HepG2 (cell line): ENCODE results near the gene KHNYN. TPM values are rescaled to one million over a fixed set of nuclear protein-coding genes. Genes with fewer than 3 reads are reported as not detected.
A peak's percentile ranks its signal among the peaks of the same experiment; 100 is the strongest.

Experiments
- ATRX ChIP-seq: sonication (generic); formaldehyde crosslinking; IDR thresholded peaks from 2 replicates; pipeline ENCODE4 v1.4.0; 2020; ENCODE audit warnings: missing genetic modification reagents, borderline replicate concordance
- BATF2 ChIP-seq: sonication (generic); formaldehyde crosslinking; IDR thresholded peaks from 2 replicates; pipeline ENCODE4 v1.8.0; 2022; ENCODE audit warnings: mild to moderate bottlenecking, missing genetic modification reagents, moderate library complexity
- E2F5 ChIP-seq: sonication (generic); formaldehyde crosslinking; conservative IDR thresholded peaks from 2 replicates; pipeline ENCODE4 v1.4.0; 2020; ENCODE audit warnings: missing genetic modification reagents
- GTF3A ChIP-seq: sonication (generic); formaldehyde crosslinking; conservative IDR thresholded peaks from 2 replicates; pipeline ENCODE4 v1.4.0; 2020; ENCODE audit warnings: mild to moderate bottlenecking, missing genetic modification reagents
- IKZF4 ChIP-seq: sonication (generic); formaldehyde crosslinking; IDR thresholded peaks from 2 replicates; pipeline ENCODE4 v1.5.1; 2020; ENCODE audit warnings: borderline replicate concordance, mild to moderate bottlenecking, low read depth, missing genetic modification reagents; ENCODE audit errors: not compliant biosample characterization
- IKZF5 ChIP-seq: IDR thresholded peaks from 2 replicates; pipeline ENCODE4 v1.6.1; 2018; ENCODE audit warnings: missing genetic modification reagents, mild to moderate bottlenecking, missing compliant biosample characterization
- LCORL ChIP-seq, 2 experiments: fragments of 450-650 bp in 1 of 2; sonication (generic) in 1 of 2; formaldehyde crosslinking in 1 of 2; IDR thresholded peaks; 2 replicates each; pipeline versions ENCODE4 v1.5.0 to v1.6.1; 2017 to 2020; ENCODE audit warnings: antibody characterized with exemption in 1 of 2, missing genetic modification reagents in 1 of 2
- MED1 ChIP-seq: sonication (generic); formaldehyde crosslinking; IDR thresholded peaks from 2 replicates; pipeline ENCODE4 v1.4.0; 2020; ENCODE audit warnings: missing genetic modification reagents
- MIER2 ChIP-seq: IDR thresholded peaks from 2 replicates; pipeline ENCODE4 v1.6.1; 2016; ENCODE audit warnings: missing biosample characterization, missing genetic modification reagents
- NR1H2 ChIP-seq: sonication (generic); formaldehyde crosslinking; IDR thresholded peaks from 2 replicates; pipeline ENCODE4 v1.8.1; 2022; ENCODE audit warnings: low read depth, missing genetic modification reagents, borderline replicate concordance
- TSC22D2 ChIP-seq: sonication (generic); formaldehyde crosslinking; IDR thresholded peaks from 2 replicates; pipeline ENCODE4 v1.5.1; 2020; ENCODE audit warnings: missing genetic modification reagents, mild to moderate bottlenecking, borderline replicate concordance
- XBP1 ChIP-seq: sonication (generic); formaldehyde crosslinking; IDR thresholded peaks from 2 replicates; pipeline ENCODE4 v1.5.0; 2020; ENCODE audit warnings: missing genetic modification reagents
- ZFP36L2 ChIP-seq: sonication (generic); formaldehyde crosslinking; IDR thresholded peaks from 2 replicates; pipeline ENCODE4 v1.4.0; 2020; ENCODE audit warnings: missing genetic modification reagents
- ZIK1 ChIP-seq: sonication (generic); formaldehyde crosslinking; IDR thresholded peaks from 2 replicates; pipeline ENCODE4 v1.5.0; 2020; ENCODE audit warnings: mild to moderate bottlenecking, low read depth, missing genetic modification reagents, borderline replicate concordance
- ZNF333 ChIP-seq: sonication (generic); formaldehyde crosslinking; IDR thresholded peaks from 2 replicates; pipeline ENCODE4 v1.4.0; 2020; ENCODE audit warnings: mild to moderate bottlenecking, missing genetic modification reagents, borderline replicate concordance
- ZNF629 ChIP-seq: sonication (generic); formaldehyde crosslinking; conservative IDR thresholded peaks from 2 replicates; pipeline ENCODE4 v1.5.0; 2020; ENCODE audit warnings: missing genetic modification reagents
- ZNF674 ChIP-seq: sonication (generic); formaldehyde crosslinking; IDR thresholded peaks from 2 replicates; pipeline ENCODE4 v1.5.0; 2020; ENCODE audit warnings: low read depth, mild to moderate bottlenecking, missing genetic modification reagents
- polyA plus RNA-seq, 8 experiments: library from polyadenylated mRNA; depleted of rRNA in 3 of 8; stranded (reverse) in 7 of 8; unstranded in 1 of 8; fragments of >200 nt; fragmentation: Illumina TruSeq in 4 of 8; extraction: Trizol in 4 of 8; gene quantifications; 2 replicates each; pipeline versions ENCODE4 v1.2.1 to v1.2.3, GENCODE V29; 2011 to 2016; ENCODE audit warnings: low read depth in 4 of 8, missing spikeins in 1 of 8, mixed read lengths in 1 of 8; ENCODE audit not compliant: insufficient read depth in 1 of 8
- total RNA-seq, 5 experiments: library from RNA; depleted of rRNA; stranded (reverse); fragments of >200 nt; fragmentation: Illumina TruSeq; extraction: Trizol; gene quantifications; 2 replicates each; pipeline ENCODE4 v1.2.3, GENCODE V29; 2016; ENCODE audit warnings: low read depth in 1 of 5
- TF ChIP-seq, protein P1 (sequence below): sonication (generic); formaldehyde crosslinking; IDR thresholded peaks from 2 replicates; pipeline ENCODE4 v1.4.0; 2020; ENCODE audit warnings: missing genetic modification reagents, mild to moderate bottlenecking, borderline replicate concordance
- TF ChIP-seq, protein P2 (sequence below): sonication (generic); formaldehyde crosslinking; IDR thresholded peaks from 2 replicates; pipeline ENCODE4 v1.4.0; 2020; ENCODE audit warnings: mild to moderate bottlenecking, missing genetic modification reagents

The KHNYN gene
- total and polyA plus RNA-seq, 2 of the 13 experiments (the other 11 are each of a cell fraction or from before 2014, with no cell fraction given) = 52.8 to 75.7 TPM

DNA sequence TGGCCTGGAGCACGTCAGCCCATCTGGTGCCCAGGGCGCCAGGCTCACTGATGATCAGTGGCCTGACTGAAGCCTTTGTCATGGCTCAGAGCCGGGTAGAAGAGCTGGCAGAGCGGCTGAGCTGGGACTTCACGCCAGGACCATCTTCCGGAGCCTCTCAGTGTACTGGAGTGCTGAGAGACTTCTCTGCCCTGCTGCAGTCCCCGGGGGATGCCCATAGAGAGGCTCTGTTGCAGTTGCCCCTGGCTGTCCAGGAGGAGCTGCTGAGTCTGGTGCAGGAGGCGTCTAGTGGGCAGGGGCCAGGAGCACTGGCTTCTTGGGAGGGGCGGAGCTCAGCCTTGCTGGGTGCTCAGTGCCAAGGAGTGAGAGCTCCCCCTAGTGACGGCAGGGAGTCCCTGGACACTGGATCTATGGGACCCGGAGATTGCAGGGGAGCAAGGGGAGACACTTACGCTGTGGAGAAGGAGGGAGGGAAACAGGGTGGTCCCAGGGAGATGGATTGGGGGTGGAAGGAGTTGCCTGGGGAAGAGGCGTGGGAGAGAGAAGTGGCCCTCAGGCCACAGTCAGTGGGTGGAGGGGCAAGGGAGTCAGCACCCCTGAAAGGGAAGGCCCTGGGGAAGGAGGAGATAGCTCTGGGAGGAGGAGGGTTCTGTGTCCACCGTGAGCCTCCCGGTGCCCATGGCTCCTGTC lies 2.0 kb downstream of the KHNYN start (continued):
- TF ChIP-seq IKZF5 (peak; percentile 75; the same call in 1 of the 2 replicates), MIER2 (CRISPR knock-in tag) (no peak), E2F5 (CRISPR knock-in tag) (peak; percentile 8; the same call in 1 of the 2 replicates), XBP1 (CRISPR knock-in tag) (no peak), TSC22D2 (CRISPR knock-in tag) (peak; percentile 79; the same call in 1 of the 2 replicates), ZNF629 (no peak), ZNF674 (no peak), ZNF333 (CRISPR knock-in tag) (peak; percentile 77; the same call in 1 of the 2 replicates), MED1 (peak; percentile 75), IKZF4 (CRISPR knock-in tag) (peak; percentile 33), ZIK1 (CRISPR knock-in tag) (no peak), LCORL (IDR thresholded peaks at IDR 0.05) (no peak), LCORL (CRISPR knock-in tag; IDR thresholded peaks at IDR 0.05) (peak; percentile 98), ZFP36L2 (CRISPR knock-in tag) (no peak), GTF3A (CRISPR knock-in tag) (peak; percentile 99; the same call in 1 of the 2 replicates), NR1H2 (CRISPR knock-in tag) (no peak), ATRX (0 out of 2 replicates have a peak, but pooled peaks have one; percentile 11), BATF2 (CRISPR knock-in tag) (no peak)
- TF ChIP-seq, protein P1, sequence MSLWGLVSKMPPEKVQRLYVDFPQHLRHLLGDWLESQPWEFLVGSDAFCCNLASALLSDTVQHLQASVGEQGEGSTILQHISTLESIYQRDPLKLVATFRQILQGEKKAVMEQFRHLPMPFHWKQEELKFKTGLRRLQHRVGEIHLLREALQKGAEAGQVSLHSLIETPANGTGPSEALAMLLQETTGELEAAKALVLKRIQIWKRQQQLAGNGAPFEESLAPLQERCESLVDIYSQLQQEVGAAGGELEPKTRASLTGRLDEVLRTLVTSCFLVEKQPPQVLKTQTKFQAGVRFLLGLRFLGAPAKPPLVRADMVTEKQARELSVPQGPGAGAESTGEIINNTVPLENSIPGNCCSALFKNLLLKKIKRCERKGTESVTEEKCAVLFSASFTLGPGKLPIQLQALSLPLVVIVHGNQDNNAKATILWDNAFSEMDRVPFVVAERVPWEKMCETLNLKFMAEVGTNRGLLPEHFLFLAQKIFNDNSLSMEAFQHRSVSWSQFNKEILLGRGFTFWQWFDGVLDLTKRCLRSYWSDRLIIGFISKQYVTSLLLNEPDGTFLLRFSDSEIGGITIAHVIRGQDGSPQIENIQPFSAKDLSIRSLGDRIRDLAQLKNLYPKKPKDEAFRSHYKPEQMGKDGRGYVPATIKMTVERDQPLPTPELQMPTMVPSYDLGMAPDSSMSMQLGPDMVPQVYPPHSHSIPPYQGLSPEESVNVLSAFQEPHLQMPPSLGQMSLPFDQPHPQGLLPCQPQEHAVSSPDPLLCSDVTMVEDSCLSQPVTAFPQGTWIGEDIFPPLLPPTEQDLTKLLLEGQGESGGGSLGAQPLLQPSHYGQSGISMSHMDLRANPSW (CRISPR knock-in tag) = no peak
- TF ChIP-seq, protein P2, sequence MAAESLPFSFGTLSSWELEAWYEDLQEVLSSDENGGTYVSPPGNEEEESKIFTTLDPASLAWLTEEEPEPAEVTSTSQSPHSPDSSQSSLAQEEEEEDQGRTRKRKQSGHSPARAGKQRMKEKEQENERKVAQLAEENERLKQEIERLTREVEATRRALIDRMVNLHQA (CRISPR knock-in tag) = no peak
